NCI-H510A treated with DMSO at 0.1 percent for 48 hours (cell line): ENCODE measurements around the gene RNF25.

Experiments used
- DNase-seq: peaks from one replicate; lab custom pipeline; 2025; lab: John Stamatoyannopoulos, UW

RNF25 gene

GRCh38 chr2:218622606-218623365 lies 49.0 kb downstream of the RNF25 start:
- DNase-seq: no peak

- DNase-seq: no peak
These were observed 50.8 kb downstream of the RNF25 start for GRCh38 chr2:218621007-218621406.

GRCh38 chr2:218618102-218618860 lies 53.5 kb downstream of the RNF25 start:
- DNase-seq: no peak

DNA sequence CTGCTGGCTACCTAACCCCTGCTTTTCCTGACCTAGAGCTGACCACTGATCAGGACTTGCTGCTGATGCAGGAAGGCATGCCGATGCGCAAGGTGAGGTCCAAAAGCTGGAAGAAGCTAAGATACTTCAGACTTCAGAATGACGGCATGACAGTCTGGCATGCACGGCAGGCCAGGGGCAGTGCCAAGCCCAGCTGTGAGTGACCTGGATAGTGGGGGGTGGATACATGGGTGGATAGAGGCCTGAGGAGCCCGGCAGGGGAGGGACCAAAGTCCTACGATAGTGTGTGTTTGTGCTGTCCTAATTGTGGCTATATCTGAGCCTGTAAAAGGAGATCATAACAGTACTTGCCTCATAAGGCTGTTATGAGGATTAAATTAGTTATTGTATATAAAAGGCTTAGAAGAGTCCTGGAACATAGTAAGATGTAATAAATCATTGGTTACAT lies 55.9 kb downstream of the RNF25 start:
- DNase-seq: no peak
